GM10248 (cell line): ENCODE data around the gene ZSWIM3.

ENCODE experiments used
- CTCF ChIA-PET: fragments of 300-600 bp; sonication (Branson Sonifier 250); formaldehyde crosslinking; extraction: SDS; loops from one replicate; lab custom pipeline; 2021; ENCODE audit warnings: antibody characterized with exemption; lab: Yijun Ruan, JAX
- POLR2A ChIA-PET: fragments of 350-650 bp; sonication (Branson Sonifier 250); formaldehyde crosslinking; extraction: SDS; loops from one replicate; lab custom pipeline; 2020; ENCODE audit warnings: antibody characterized with exemption; lab: Yijun Ruan, JAX
- DNase-seq: peaks from one replicate; pipeline ENCODE4 v3.0.0; 2012; ENCODE audit errors: extremely low spot score
- TF ChIP-seq, protein P1 (sequence below): IDR thresholded peaks from 2 replicates; pipeline ENCODE4 v1.5.1; 2012; ENCODE audit warnings: mild to moderate bottlenecking, low read depth; ENCODE audit errors: extremely low read depth, missing control alignments, control extremely low read depth

The ZSWIM3 gene

DNA sequence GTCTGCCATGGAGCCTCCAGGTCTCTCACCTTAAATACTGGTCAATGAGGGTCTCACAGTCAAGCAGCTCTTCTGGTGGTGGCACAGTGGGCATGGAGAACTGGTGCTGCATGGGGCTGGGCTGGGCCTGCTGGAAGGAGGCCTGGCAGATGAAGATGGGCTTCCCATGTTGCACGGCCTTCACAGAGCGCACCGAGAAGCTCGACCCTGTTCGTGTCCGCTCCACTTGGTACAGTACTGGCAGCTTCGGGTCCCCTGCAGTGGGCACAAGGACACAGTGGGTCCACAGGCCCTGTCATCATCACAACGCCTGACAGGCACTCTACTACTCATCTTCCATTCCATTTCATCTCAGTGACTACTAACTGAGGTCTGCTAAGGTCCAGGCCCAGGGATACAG, 9.0 kb upstream of the ZSWIM3 start:
- POLR2A ChIA-PET, result no interaction called here
- no peak for DNase-seq
- TF ChIP-seq, protein P1, sequence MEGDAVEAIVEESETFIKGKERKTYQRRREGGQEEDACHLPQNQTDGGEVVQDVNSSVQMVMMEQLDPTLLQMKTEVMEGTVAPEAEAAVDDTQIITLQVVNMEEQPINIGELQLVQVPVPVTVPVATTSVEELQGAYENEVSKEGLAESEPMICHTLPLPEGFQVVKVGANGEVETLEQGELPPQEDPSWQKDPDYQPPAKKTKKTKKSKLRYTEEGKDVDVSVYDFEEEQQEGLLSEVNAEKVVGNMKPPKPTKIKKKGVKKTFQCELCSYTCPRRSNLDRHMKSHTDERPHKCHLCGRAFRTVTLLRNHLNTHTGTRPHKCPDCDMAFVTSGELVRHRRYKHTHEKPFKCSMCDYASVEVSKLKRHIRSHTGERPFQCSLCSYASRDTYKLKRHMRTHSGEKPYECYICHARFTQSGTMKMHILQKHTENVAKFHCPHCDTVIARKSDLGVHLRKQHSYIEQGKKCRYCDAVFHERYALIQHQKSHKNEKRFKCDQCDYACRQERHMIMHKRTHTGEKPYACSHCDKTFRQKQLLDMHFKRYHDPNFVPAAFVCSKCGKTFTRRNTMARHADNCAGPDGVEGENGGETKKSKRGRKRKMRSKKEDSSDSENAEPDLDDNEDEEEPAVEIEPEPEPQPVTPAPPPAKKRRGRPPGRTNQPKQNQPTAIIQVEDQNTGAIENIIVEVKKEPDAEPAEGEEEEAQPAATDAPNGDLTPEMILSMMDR, result no peak
- CTCF ChIA-PET, result no interaction called here

DNA sequence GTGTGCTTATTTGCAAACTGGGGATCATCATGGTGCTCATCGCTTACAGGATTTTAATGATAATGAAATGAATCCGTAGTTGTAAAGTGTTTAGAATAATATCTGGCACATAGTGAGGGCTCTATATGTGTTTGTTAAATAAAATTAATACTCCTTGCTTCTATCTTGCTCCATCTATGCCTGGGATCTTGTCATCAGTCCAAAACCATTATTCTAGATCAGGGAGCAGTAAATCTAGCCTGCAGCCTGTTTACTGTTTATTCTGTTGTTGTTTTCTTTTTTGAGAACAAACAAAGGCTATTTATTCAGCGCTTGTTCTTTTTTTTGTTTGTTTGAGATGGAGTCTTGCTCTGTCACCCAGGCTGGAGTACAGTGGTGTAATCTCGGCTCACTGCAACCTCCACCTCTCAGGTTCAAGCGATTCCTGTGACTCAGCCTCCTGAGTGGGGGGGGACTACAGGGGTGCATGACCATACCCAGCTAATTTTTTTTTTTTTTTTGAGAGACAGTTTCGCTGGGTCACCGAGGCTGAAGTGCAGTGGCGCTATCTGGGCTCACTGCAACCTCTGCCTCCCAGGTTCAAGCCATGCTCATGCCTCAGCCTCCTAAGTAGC, 8.3 kb upstream of the ZSWIM3 start:
- CTCF ChIA-PET, result no interaction called here
- POLR2A ChIA-PET, result no interaction called here
- TF ChIP-seq, protein P1, result no peak
- no peak for DNase-seq

DNA sequence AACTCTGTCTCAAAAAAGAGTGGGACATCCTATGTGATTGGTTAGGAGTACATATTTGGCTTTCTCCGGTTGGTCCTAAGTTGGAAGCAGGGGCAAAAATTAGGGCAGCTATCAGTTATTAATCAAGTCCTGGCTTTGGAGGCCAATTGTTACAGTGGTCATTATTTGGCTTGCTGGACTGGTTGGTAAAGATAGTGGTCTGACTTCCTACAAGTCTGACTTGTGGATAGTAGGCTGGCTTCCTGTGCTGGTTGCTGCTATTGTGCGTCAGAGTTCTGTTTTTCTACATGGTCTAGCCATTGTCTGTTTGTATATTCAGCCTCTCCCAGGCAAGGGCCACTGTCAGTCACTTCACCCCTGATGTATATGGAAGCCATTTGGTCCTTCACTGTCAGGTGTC, 7.2 kb upstream of the ZSWIM3 start:
- ChIA-PET POLR2A (no interaction called here), CTCF (interaction anchor here (1.4 kb wide), 1 partner anchor 9 kb away, joined by 4 read pairs; no protein-coding TSS in a partner anchor)
- DNase-seq, result no peak
- TF ChIP-seq, protein P1, result no peak

DNA sequence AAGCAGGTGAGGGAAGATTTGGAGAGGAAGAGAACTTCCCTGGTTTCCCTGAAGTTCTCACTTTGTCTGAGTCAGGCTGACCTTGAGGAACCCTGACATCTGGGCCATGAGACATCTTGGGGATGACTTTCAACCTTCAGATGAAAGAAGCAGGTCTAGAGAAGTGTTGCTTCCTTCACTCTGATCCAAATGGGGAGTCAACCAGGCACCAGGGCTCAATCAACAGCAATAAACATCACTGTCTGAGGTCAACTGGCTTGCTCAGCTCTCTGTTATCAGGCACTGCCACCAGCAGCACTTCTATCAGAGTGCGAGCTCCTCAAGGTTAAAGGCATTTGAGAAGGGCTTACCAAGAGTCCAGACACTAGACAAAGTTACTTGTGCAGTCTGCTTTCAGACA, 6.5 kb upstream of the ZSWIM3 start:
- CTCF ChIA-PET, result interaction anchor here (1.4 kb wide), 1 partner anchor 9 kb away, joined by 4 read pairs; no protein-coding TSS in a partner anchor
- TF ChIP-seq, protein P1, result no peak
- POLR2A ChIA-PET, result interaction anchor here (0.8 kb wide), 1 partner anchor 9 kb away, joined by 3 read pairs; no protein-coding TSS in a partner anchor
- no peak for DNase-seq

DNA sequence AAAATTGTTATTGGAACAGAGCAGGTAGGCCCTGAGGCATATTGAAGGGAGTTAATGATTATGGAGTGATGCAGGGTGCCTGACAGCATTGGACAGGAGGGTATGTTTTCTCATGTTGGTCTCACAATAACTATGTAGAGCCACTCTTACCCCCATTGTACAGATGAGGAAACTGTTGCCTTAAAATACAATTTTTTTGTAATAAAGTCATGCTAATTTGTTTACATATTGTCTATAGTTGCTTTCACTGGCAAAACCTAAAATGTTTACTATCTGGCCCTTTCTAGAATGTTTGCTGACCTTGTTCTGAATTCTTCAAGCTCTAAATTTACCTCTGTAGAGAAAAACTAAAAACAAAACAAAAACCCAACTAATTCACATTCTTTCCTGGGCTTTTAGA, 5.9 kb upstream of the ZSWIM3 start:
- TF ChIP-seq, protein P1, result no peak
- ChIA-PET POLR2A (interaction anchor here (0.7 to 0.8 kb wide), 2 partner anchors 9 to 20 kb away, joined by 3 read pairs; no protein-coding TSS in a partner anchor), CTCF (interaction anchor here (1.4 to 1.5 kb wide), 2 partner anchors 10 to 17 kb away, joined by 4 read pairs; partner anchors contain the start of gene SNX21)
- DNase-seq, result no peak

DNA sequence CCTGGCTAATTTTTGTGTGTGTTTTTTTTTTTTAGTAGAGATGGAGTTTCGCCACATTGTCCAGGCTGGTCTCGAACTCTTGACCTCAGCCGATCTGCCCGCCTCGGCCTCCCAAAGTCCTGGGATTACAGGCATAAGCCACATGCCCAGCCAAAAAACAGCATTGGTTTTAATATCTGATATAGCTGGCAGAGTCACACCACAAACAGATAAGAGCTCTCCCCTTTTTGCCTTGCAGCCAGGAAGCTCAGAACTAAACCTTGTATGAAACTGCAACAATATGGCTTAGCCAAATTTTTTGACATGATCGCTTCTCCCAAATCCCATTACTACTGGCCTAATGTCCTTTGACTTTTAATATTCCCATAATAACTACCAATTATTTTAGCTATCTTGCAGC, 5.1 kb upstream of the ZSWIM3 start:
- no peak for DNase-seq
- ChIA-PET POLR2A (no interaction called here), CTCF (interaction anchor here (0.7 to 1.6 kb wide), 6 partner anchors 11 to 117 kb away, joined by 3 to 4 read pairs (median 4); partner anchors contain the start of genes CTSA, NEURL2, SNX21 and ZSWIM1)
- TF ChIP-seq, protein P1, result no peak
